CD4-positive, alpha-beta T cell treated with Interleukin-4 for 4 hours (primary cell): Measurements from ENCODE around the gene CUX1.
"Not testable (repeated sequence)": the region's sequence is repeated elsewhere in the genome, so short reads cannot be mapped to it uniquely, and the experiment has no call there.

Experiments used
- DNase-seq: peaks from one replicate; pipeline ENCODE4 v3.0.0-alpha.2; 2020

CUX1 gene

DNA sequence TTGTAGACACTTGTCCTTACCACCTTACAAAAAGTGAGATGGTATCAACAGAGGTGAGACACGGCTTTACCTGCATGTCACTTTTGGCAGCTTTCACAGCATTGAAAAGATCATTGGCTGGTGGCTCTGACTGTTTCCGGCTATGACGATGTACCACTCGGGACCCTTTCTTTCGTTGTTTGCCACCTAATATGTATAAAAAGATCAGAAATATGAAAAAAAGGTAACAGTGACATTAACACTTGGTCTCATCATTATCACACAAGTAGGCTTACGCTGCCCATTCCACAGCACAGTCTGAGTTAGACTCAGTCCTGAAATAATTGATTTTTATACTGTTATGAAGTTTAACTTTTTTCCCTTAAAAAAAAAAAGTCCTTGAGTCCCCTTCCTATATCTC is 509.8 kb downstream of the CUX1 start:
- not testable (repeated sequence) for DNase-seq

DNA sequence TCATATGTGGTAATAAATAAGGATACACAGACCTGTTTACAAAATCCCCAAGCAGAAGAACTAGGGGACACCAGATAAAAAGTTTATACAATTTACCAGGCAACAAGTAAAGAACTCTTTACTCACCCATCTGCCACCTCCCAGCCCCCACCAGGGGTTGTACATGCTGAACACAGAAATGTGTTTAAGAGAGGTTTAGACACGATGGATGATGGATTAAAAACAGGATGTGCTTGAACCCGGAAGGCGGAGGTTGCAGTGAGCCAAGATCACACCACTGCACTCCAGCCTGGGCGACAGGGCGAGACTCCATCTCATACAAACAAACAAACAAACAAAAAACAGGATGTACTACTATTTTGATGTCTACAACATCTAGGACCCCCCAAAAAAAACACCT is 511.4 kb downstream of the CUX1 start:
- DNase-seq: not testable (repeated sequence)

- DNase-seq: not testable (repeated sequence)
Measured at GRCh38 chr7:102329366-102329765, 511.9 kb downstream of the CUX1 start.

- DNase-seq: not testable (repeated sequence)
Measured at GRCh38 chr7:102330666-102331460, 513.4 kb downstream of the CUX1 start.
